Ovary (tissue), 3 donors: ENCODE results near the gene KCNIP3.

Experiments used
- CTCF ChIP-seq, 3 donors: fragments of 450-650 bp in 2 of 3; fragments of 200-600 bp in 1 of 3; IDR thresholded peaks; one replicate each; pipeline versions ENCODE4 v1.5.1 to v1.8.0; 2016 to 2022; ENCODE audit warnings: antibody characterized with exemption in 3 of 3, mild to moderate bottlenecking in 1 of 3
- POLR2A ChIP-seq: fragments of 450-650 bp; IDR thresholded peaks from one replicate; pipeline ENCODE4 v1.6.1; 2017; ENCODE audit warnings: antibody characterized with exemption, mild to moderate bottlenecking, moderate library complexity
- donor health status: DM: no; HTN: no; CAD: no.

GRCh38 chr2:95350368-95350767, 53.2 kb downstream of the KCNIP3 start:
- no peak for TF ChIP-seq CTCF (IDR thresholded peaks at IDR 0.05)
- no peak for TF ChIP-seq POLR2A
